Stimulated activated CD4-positive, alpha-beta T cell treated with anti-CD3 and anti-CD28 coated beads, Interleukin-1b, Interleukin-23, amount 100 ng/mL, for 48 hours (primary cell): ENCODE data around the gene MAFG.

ENCODE experiments used
- DNase-seq: peaks from one replicate; pipeline ENCODE4 v3.0.0-alpha.2; 2020

MAFG gene

GRCh38 chr17:81889602-81890001 lies 37.9 kb downstream of the MAFG start:
- DNase-seq, result no peak

GRCh38 chr17:81888988-81889595 lies 38.4 kb downstream of the MAFG start:
- no peak for DNase-seq

GRCh38 chr17:81888105-81888987 lies 39.2 kb downstream of the MAFG start:
- no peak for DNase-seq

- no peak for DNase-seq
Observed at GRCh38 chr17:81885869-81886548, 41.5 kb downstream of the MAFG start.

DNA sequence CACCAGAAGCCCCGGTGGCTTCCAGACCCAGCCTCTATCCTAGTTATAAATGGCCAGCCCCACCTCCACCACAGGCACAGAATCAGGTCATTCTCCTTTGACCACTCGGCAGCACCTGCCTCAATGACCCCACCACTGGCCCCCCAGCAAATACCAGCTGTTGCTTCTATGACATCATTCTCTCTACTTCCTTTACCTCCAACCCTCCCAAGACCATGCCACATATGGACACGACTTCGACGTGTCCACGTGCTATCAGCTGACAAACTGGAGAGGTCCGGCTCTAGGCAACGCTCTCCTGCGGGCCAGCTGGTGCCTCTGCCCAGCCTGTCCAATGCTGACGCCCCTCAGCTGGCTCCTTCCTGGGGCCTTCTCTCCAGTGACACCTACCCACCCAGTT lies 42.1 kb downstream of the MAFG start:
- DNase-seq, result no peak

GRCh38 chr17:81884968-81885367 lies 42.6 kb downstream of the MAFG start:
- no peak for DNase-seq

GRCh38 chr17:81884520-81884919 lies 43.0 kb downstream of the MAFG start:
- no peak for DNase-seq

DNA sequence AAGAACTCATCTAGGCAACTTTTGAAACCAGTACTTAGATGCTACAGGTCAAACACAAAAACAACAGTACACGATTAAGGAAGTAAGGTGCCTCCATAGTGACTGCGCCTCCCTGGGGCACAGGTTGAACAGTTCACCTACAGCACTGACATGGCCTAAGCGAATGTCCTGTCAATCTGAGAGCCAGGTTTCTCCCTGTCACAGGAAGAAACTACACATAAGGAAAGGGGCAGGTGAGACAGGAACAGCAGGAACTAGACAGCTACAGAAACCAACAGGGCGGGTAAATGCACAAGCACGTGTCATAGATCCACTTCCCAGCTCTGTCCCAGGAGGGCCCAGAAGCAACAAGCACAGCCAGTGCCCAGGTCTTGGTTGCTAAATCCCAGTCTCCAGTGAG lies 48.4 kb downstream of the MAFG start:
- DNase-seq, result no peak

DNA sequence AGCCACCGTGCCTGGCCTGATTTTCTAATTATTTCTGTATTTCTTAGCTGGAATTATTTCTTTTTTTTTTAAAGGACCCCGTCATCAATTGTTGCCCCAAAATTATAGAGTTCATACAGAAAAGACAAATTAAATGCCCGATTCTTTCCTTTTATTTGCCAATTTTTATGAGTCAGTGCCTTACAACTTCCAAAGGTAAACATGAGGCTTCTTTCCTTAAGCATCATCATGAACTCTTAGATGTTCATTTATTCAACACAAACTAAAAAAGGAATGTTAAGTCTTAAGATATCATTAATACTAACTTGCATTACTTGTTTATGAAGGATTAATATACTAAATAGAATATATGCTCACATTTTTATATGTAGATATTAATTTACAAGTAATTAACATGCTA lies 49.2 kb downstream of the MAFG start:
- DNase-seq, result no peak

DNA sequence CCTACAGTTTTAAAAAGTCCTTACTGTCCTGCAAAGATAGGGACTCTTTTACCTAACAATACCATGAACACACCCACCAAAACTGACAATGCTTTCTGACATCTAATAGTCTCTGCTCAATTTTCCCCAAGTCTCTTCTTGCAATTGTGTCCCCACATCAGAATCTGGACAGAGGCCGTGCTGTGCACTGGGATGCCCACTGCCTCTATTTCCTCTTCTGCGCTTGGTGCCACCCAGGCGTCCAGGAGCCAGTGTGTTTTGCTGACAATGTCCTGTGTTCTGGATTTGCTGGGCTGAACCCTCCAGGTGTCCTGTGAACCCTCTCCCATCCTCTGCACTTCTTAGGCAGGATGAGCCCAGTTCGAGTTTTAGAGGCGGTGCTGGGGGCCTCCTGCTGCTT lies 50.0 kb downstream of the MAFG start:
- DNase-seq, result no peak

GRCh38 chr17:81871387-81872230 lies 55.9 kb downstream of the MAFG start:
- peak; percentile 95 for DNase-seq

- DNase-seq, result no peak
Observed at GRCh38 chr17:81870981-81871386, 56.6 kb downstream of the MAFG start, which contains the start of gene ARHGDIA. TSS of gene ARHGDIA (minus strand) at chr17:81871337. CDS start at chr17:81869930, 1,407 bp downstream.

DNA sequence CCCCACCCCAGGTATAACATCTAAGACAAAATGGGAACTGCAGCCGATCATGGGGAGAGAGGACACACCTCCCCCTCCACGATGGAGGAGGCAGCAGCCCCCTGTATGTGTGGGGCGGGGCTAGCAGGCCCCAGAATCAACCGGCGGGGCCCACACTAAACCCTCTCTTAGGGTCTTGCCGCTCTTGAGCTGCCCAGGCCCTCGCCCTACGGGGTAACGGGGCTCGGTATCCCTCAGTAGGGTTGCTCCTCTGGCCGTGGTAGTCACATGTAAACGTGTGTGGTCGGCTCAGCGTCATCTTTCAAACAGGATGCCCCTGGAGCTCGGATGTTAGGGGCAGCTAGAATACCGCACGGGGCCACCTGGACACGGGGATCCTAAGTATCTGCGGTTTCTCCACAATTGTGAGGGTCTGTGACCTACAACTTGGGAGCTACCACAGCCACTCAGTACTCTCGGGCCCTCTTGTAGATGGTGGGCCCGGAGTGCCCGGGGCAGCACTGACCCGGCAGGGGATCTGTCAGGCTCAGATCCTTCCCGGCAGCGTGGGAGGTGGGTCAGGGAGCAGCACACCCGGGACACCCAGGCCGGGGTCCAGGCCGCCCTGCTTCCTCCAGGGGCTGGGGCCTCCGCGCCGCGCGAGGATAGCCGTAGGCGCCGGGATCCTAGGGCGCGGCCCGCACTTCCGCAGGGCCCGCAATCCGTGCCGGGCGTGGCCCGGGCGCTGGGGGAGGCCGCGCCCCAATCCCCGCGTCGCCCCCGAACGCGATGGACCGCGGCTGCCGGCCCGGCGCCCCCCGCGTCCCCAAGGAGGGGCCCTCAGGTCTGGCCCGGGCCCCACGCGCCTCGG lies 57.2 kb downstream of the MAFG start:
- peak; percentile 43 for DNase-seq

DNA sequence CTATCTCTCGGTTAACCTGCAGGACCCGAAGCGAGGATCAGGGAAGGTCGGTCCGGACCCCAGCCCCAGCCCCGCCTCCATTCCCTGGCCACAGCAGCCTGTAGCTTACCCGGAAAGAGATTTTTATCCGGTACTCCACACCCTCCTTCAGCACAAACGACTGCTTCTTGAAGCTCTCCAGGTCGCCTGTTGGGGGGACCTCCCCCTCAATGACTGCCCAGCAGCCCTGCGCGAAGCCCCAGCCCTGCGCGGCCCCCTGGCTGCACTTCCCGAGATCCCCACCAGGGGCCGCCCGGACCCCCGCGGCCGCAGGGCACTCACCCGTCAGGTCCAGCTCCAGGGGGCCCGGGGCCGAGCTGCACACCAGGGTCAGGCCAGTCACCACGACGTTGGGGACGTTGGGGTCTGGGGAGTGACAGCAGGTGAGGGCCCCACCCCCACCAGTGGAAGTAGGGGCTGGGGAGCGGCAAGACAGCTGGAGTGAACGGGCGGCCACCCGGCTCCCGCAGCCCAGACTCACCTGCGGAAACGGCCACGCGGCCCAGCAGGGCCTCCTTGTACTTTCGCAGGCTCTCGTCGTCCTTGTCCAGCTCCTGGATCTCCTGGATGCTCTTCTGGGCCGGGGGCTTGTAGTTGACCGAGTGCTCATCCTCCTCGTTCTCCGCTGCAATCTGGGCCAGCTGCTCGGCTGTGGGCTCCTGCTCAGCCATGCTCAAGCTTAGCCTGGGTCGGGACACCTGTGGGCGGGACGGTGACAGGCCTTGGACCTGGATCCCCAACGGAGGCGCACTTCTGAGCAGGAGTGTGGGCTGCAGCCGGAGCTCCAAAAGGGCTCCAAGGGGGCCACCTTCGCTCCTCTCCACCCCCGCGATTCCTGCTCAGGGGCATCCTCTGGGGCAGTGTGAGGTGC lies 58.1 kb downstream of the MAFG start:
- peak; percentile 43 for DNase-seq

DNA sequence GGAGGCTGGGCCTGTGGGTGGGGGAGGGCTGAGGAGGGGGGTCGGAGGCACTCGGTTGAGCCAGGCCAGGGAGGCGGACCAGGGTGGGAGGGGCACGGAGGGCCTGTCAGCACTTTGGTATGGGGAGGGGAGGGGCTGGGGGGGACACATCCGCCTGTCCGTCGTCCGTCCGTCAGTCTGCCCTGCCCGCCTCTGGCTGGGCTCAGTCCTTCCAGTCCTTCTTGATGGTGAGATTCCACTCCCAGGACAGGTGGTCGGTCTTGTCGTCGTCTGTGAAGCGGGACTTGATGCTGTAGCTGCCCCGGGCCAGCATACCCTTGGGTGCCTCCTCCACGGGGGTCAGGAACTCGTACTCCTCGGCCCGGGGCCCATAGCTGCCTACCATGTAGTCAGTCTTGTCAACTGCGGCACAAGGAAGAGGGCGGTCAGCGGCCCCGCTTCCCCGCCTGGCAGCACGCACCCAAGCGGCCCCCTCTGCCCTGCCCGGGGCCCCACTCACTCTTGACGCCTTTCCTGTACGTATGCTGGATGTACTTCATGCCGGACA lies 58.8 kb downstream of the MAFG start:
- no peak for DNase-seq
